ENCODE data around the gene NRAP.

The NRAP gene

DNA sequence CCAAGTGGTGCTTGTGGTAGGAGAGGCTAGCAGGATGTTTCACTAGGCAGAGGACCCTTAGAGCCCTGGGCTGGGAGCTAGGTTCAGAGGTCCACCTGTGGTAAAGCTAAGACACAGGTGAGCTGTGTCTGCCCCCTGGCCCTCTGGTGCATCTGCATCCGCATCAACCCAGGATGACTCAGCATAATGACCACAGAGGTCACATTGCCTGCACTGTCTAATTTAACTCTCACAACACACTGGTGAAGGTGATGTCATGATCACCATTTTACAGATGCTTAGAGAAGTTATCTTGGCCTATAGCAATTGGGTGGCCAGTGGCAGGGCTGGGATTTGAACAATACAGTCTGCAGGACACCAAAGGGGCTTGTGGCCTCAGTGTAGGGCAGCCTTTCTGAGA is 77.9 kb downstream of the NRAP start:
- H3K4me3 ChIP-seq (replicated peaks; ENCODE audit: low read depth, low read length), result no peak overlapping the region
- TF ChIP-seq, protein P1, sequence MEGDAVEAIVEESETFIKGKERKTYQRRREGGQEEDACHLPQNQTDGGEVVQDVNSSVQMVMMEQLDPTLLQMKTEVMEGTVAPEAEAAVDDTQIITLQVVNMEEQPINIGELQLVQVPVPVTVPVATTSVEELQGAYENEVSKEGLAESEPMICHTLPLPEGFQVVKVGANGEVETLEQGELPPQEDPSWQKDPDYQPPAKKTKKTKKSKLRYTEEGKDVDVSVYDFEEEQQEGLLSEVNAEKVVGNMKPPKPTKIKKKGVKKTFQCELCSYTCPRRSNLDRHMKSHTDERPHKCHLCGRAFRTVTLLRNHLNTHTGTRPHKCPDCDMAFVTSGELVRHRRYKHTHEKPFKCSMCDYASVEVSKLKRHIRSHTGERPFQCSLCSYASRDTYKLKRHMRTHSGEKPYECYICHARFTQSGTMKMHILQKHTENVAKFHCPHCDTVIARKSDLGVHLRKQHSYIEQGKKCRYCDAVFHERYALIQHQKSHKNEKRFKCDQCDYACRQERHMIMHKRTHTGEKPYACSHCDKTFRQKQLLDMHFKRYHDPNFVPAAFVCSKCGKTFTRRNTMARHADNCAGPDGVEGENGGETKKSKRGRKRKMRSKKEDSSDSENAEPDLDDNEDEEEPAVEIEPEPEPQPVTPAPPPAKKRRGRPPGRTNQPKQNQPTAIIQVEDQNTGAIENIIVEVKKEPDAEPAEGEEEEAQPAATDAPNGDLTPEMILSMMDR (IDR thresholded peaks at IDR 0.05; ENCODE audit: low read length, missing control alignments), result no peak
- no peak for DNase-seq (ENCODE audit: low read depth)

DNA sequence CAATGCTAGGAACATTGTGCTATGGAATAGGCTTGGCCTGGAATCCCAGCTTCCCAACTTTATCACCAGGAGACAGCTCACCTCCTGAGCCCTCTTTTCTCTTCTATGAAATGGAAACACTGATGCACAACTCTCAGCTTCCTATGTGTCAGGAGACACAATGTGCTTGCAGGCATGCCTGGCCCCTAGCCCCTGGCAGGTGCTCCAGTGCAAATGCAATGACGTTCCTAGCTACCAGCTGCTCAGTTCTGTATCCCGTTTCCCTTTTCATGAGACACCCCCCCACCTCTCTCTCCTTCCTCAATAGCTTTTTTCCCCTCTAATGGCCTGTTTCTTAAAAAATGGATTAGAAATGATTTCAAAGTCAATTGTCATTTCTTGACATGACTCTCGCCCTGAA is 80.3 kb downstream of the NRAP start:
- TF ChIP-seq, protein P1 (IDR thresholded peaks at IDR 0.05; ENCODE audit: low read length, missing control alignments), result no peak
- DNase-seq (ENCODE audit: low read depth), result no peak
- no peak overlapping the region for H3K4me3 ChIP-seq (replicated peaks; ENCODE audit: low read depth, low read length)

DNA sequence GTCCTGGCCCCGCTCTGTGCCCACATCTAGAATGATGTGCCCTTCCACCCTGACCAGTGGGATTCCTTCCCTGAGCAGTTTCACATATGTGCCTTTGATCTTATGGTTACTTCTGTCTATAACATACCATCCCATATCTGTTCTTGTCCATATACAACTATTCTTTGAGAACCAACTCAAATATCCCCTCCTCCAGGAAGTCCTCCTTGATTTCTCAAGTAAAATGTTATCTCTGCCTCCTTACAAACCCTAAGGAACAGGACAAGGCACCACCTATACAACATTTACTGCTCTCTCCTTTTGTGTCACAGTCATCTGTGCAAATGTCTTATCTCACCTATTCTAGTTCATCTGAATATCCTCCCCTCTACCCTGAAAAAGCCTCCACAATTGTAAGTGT is 82.7 kb downstream of the NRAP start:
- TF ChIP-seq, protein P1 (IDR thresholded peaks at IDR 0.05; ENCODE audit: low read length, missing control alignments), result no peak
- H3K4me3 ChIP-seq (replicated peaks; ENCODE audit: low read depth, low read length), result no peak overlapping the region
- DNase-seq (ENCODE audit: low read depth), result no peak

DNA sequence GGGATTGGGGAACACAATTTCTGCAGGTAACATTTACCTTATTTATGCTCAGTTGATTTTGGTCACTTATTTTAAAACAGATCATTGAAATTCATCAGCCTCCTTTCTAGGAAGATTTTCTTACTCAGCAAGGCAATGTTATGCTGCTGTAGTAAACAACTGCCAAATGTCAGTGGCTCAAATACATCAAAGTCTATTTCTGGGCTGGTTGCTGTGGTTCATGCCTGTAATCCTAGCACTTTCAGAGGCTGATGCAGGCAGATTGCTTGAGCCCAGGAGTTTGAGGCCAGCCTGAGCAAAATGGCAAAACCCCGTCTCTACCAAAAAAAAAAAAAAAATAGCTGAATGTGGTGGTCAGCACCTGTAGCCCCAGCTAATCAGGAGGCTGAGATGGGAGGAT is 85.1 kb downstream of the NRAP start:
- H3K4me3 ChIP-seq (replicated peaks; ENCODE audit: low read depth, low read length), result no peak overlapping the region
- TF ChIP-seq, protein P1 (IDR thresholded peaks at IDR 0.05; ENCODE audit: low read length, missing control alignments), result no peak
- no peak for DNase-seq (ENCODE audit: low read depth)

DNA sequence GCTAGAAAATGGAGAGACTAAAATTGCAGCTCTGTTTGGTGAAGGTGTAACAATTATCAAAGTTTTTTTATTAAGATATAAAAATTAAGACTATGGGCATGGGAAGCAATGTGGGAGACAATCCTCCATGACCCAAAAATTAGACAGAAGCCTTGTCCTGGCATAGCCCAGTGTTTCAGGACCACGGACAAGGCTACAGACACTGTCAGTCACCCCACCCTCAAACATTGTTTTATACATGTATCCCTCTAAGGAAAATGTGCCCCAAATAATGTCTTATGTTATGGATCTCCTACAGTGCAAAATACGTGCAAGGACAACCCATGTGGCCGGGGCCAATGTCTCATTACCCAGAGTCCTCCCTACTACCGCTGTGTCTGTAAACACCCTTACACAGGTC is 87.0 kb downstream of the NRAP start:
- peak; percentile 26 for DNase-seq (ENCODE audit: low read depth)
- TF ChIP-seq, protein P1 (IDR thresholded peaks at IDR 0.05; ENCODE audit: low read length, missing control alignments), result no peak
- H3K4me3 ChIP-seq (replicated peaks; ENCODE audit: low read depth, low read length), result no peak overlapping the region

DNA sequence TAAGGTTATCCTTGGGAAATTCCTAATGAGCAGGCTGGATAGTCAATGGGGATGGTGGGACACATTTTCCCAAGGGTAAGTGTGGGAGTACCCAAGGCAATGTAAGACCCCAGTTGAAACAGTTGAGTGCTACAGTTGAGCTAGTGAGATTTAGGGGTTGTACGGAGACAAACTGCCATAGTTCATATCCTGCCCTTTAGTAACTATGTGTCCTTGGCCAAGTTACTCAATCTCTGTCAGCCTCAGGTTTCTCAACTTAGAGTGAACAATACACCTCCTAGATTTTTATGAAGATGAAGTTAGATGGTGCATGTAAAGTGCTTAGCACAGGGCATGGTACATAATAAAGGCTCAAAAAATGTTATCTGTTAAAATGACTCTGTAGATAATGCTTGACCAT is 90.5 kb downstream of the NRAP start:
- H3K4me3 ChIP-seq (replicated peaks; ENCODE audit: low read depth, low read length), result no peak overlapping the region
- TF ChIP-seq, protein P1 (IDR thresholded peaks at IDR 0.05; ENCODE audit: low read length, missing control alignments), result no peak
- no peak for DNase-seq (ENCODE audit: low read depth)

DNA sequence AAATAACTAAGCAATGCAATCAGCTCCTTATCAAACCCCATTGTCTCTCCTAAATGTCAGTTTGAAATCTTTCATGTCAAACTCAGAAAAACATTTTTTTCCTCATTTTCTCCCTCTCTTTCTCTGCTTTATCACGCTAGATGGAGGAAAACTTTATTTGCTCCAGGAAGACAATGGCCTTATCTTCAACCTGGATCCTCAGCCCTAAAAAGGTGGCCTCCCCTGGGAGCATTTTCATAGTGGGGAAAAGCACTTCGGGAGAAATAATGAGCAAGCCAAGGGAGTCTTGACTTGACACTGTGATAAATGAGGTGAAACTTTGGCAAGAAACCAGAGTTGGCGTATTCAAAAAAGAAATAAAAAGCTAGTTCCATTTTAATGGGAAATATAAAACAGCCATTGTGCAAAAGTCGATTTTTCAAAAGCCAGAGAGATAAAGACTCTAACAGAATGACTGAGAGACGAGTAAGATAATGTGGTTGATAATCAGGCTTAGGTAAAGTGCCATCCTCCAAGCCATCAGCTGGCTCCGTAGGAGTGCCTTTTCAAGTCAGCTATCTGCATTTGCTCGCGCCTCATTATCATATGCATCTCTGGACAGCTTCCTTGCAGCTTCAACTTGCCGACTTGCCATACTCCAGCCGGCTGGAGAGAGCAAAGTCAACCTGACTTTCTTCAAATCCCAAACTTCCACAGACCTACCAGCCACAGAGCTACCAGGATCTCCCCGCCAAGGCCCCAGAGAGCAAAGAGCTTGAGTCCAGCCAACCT is 91.1 kb downstream of the NRAP start:
- H3K4me3 ChIP-seq (replicated peaks; ENCODE audit: low read depth, low read length), result no peak overlapping the region
- DNase-seq (ENCODE audit: low read depth), result no peak
- TF ChIP-seq, protein P1 (IDR thresholded peaks at IDR 0.05; ENCODE audit: low read length, missing control alignments), result no peak
